ENCODE results near the gene EYS. TPM values are rescaled to one million over a fixed set of nuclear protein-coding genes. Genes with fewer than 3 reads are reported as not detected.

The EYS gene
- polyA plus RNA-seq, 2 of the 4 experiments (the other 2 are of a cell fraction), result 0.03 to 0.06 TPM

- CTCF ChIA-PET, result no interaction called here
- no peak overlapping the region for H3K4me3 ChIP-seq
These were observed 1560.9 kb downstream of the EYS start for GRCh38 chr6:64146094-64146493.

GRCh38 chr6:64145658-64146057 is 1561.4 kb downstream of the EYS start:
- ChIA-PET POLR2A (no interaction called here), CTCF (no interaction called here)
- DNase-seq (ENCODE audit: low read depth in 1 of 2, low spot score in 1 of 2) (no peak), FAIRE-seq (no peak), ATAC-seq (no peak)
- no peak overlapping the region for H3K4me3 ChIP-seq
- TF ChIP-seq CTCF (IDR thresholded peaks at IDR 0.05), result no peak
- H3K4me2 ChIP-seq, result no peak overlapping the region
- H3K9me3 ChIP-seq, result no peaks in the 10 kb centered on the region
- H3K4me1 ChIP-seq, result no peaks in the 10 kb centered on the region
- WGBS (ENCODE audit: missing lambda C conversion rate), result 17% methylated on average over 2 of the region's 2 CpGs
- no peak overlapping the region for H3K27ac ChIP-seq

More at GRCh38 chr6:64146094-64146493, 1560.9 kb downstream of the EYS start:
- POLR2A ChIA-PET, result no interaction called here
- Histone ChIP-seq H3K9me3 (no peaks in the 10 kb centered on the region), H3K4me1 (no peaks in the 10 kb centered on the region), H3K4me2 (no peak overlapping the region), H3K27ac (no peak overlapping the region)
- DNase-seq (ENCODE audit: low read depth in 1 of 2, low spot score in 1 of 2) (no peak), FAIRE-seq (no peak), ATAC-seq (no peak)
- TF ChIP-seq CHD2 (IDR thresholded peaks at IDR 0.05; ENCODE audit: low read length, partially characterized antibody), result no peak
- no peak for TF ChIP-seq USF2 (IDR thresholded peaks at IDR 0.05)
- TF ChIP-seq HOXB5 (CRISPR knock-in tag; IDR thresholded peaks at IDR 0.05), result no peak
- TF ChIP-seq ZFP36 (IDR thresholded peaks at IDR 0.05; ENCODE audit: borderline replicate concordance, partially characterized antibody), result no peak
- TF ChIP-seq RFX5 (IDR thresholded peaks at IDR 0.05), result no peak
- TF ChIP-seq MAX (IDR thresholded peaks at IDR 0.05), result no peak
- no peak for TF ChIP-seq ZNF302 (CRISPR knock-in tag; IDR thresholded peaks at IDR 0.05)
- no peak for TF ChIP-seq POLR2AphosphoS2 (conservative IDR thresholded peaks at IDR 0.05; ENCODE audit: low read length)
- no peak for TF ChIP-seq TFCP2L1 (CRISPR knock-in tag; IDR thresholded peaks at IDR 0.05)
- TF ChIP-seq JUN (IDR thresholded peaks at IDR 0.05), result no peak
- TF ChIP-seq EHMT2 (IDR thresholded peaks at IDR 0.05; ENCODE audit: low read depth), result no peak
- 0% methylated on average over 1 of the region's 1 CpG for WGBS (ENCODE audit: missing lambda C conversion rate)

- H3K9me3 ChIP-seq, result no peaks in the 10 kb centered on the region
- H3K4me1 ChIP-seq, result no peaks in the 10 kb centered on the region
- H3K4me2 ChIP-seq, result no peak overlapping the region
- no peak for DNase-seq (ENCODE audit: low read depth in 1 of 2, low spot score in 1 of 2)
- no peak for ATAC-seq
- H3K27ac ChIP-seq, result no peak overlapping the region
- 8% methylated on average over 2 of the region's 2 CpGs for WGBS (ENCODE audit: missing lambda C conversion rate)
- CTCF ChIA-PET, result no interaction called here
- POLR2A ChIA-PET, result no interaction called here
- FAIRE-seq, result no peak
- no peak for TF ChIP-seq POLR2AphosphoS2 (conservative IDR thresholded peaks at IDR 0.05; ENCODE audit: low read length)
- no peak for TF ChIP-seq MAZ (IDR thresholded peaks at IDR 0.05; ENCODE audit: borderline replicate concordance, low read depth, low read length)
- TF ChIP-seq HOXB13 (CRISPR knock-in tag; IDR thresholded peaks at IDR 0.05; ENCODE audit: low read depth), result no peak
- no peak for TF ChIP-seq NR3C1 (IDR thresholded peaks at IDR 0.05)
- TF ChIP-seq CHD2 (IDR thresholded peaks at IDR 0.05; ENCODE audit: low read length, partially characterized antibody), result no peak
- no peak for TF ChIP-seq EHMT2 (IDR thresholded peaks at IDR 0.05; ENCODE audit: low read depth)
- TF ChIP-seq EHF (CRISPR knock-in tag; IDR thresholded peaks at IDR 0.05), result no peak
- no peak for TF ChIP-seq SMC3 (IDR thresholded peaks at IDR 0.05)
- TF ChIP-seq MAFK (IDR thresholded peaks at IDR 0.05; ENCODE audit: partially characterized antibody), result no peak
- TF ChIP-seq NPAS2 (CRISPR knock-in tag; IDR thresholded peaks at IDR 0.05; ENCODE audit: borderline replicate concordance), result no peak
- TF ChIP-seq ELK1 (IDR thresholded peaks at IDR 0.05; ENCODE audit: low read depth, low read length), result no peak
- no peak for TF ChIP-seq HOXB5 (CRISPR knock-in tag; IDR thresholded peaks at IDR 0.05)
- TF ChIP-seq FOSL2 (IDR thresholded peaks at IDR 0.05), result no peak
- no peak for TF ChIP-seq FOSL2 (CRISPR knock-in tag; IDR thresholded peaks at IDR 0.05)
- no peak for TF ChIP-seq JUN (IDR thresholded peaks at IDR 0.05)
- no peak for TF ChIP-seq TP53 (CRISPR knock-in tag; IDR thresholded peaks at IDR 0.05)
- H3K4me3 ChIP-seq, result no peak overlapping the region
These were observed 1563.9 kb downstream of the EYS start for GRCh38 chr6:64143101-64143500.

All from A549 (cell line).